Fibroblast of the aortic adventitia (primary cell): ENCODE data around the gene FETUB. TPM values are rescaled to one million over a fixed set of nuclear protein-coding genes. Genes with fewer than 3 reads are reported as not detected.

Source experiments
- DNase-seq: peaks from one replicate; pipeline ENCODE4 v3.0.0-alpha.2; 2010; ENCODE audit warnings: low read depth
- H3K4me3 ChIP-seq: 2 replicates; pipeline ENCODE4 v1.5.1; 2011; ENCODE audit warnings: low read depth, mild to moderate bottlenecking, control low read depth, low read length, moderate library complexity
- CTCF ChIP-seq: IDR thresholded peaks from 2 replicates; pipeline ENCODE4 v1.5.1; 2011; ENCODE audit warnings: mild to moderate bottlenecking, low read length, control low read depth, inconsistent platforms; ENCODE audit not compliant: insufficient read depth
- total RNA-seq: library from RNA; depleted of rRNA; stranded (reverse); fragments of >200 nt; gene quantifications from 2 replicates; pipeline ENCODE4 v1.2.3, GENCODE V29; 2012; ENCODE audit warnings: low replicate concordance

FETUB gene, protein sequence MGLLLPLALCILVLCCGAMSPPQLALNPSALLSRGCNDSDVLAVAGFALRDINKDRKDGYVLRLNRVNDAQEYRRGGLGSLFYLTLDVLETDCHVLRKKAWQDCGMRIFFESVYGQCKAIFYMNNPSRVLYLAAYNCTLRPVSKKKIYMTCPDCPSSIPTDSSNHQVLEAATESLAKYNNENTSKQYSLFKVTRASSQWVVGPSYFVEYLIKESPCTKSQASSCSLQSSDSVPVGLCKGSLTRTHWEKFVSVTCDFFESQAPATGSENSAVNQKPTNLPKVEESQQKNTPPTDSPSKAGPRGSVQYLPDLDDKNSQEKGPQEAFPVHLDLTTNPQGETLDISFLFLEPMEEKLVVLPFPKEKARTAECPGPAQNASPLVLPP
- total RNA-seq: not detected in 2 replicates

DNA sequence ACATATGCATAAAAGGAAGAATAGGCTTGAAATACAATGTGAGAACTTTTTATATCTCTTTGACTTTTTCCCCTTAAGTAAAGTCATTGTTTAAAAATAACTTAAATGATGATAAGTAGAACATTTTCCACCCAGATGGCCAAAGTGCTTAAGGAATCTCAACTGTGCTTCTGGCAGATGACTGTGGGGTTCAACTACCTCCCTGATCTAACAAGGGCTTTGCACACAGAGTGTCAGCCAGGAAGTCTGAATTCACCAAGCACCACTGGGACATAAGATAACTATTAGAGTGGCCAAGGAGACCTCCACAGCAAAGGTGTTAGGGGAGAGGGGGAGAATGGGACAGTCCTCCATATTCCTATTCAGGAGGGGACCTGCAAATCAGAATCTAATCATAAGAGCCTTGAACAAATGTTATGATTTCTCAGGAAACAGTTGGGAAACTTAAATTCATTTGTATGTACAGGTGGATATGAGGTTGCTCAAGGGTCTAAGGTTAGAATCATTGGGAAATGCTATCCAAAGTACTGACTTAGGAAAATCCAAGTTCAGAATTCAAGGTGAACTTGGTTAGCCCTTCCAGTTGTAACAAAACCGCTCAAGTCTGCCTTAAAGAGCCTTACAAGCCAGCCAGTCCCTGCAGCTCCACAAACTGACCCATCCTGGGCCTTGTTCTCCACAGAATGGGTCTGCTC, at the start of gene FETUB:
Gene FETUB (plus strand): TSS at position 622 of the 695 bp plus-strand sequence. CDS start 62 bp downstream, at position 684.
- H3K4me3 ChIP-seq: no peak within 1 kb of the TSS
- no peak for DNase-seq
- no peak for TF ChIP-seq CTCF

DNA sequence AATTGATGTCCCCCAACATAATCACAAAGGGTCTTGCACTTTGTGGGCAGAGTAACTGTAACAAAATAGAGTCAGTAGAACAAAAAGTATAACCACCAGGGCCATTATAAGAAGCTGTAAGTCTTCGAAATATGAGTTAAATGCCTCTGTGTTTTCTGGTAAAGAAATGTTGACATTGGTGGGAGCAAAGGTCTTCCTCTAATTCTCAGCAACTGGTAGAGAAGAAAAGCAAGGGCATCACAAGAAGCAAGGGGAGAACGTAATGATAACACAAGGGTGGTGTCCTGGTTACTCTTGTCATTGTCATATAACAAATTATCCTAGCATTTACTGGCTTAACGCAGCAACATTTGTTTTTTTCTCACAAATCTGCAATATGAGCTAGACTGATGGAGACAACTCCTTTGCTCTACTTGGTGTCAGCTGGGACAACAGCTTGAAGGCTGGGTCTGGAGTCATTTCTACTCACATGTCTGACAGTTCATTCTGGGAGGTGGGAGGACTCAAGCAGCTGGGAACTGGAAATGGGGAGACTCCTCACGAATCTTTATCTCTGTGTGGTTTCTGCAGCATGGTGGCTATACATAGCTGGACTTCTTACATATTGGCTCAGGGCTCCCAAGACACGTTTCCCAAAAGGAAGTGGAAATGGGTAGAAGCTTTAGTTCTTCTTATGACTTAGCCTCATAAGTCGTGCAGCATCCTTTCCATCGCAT, 49.5 kb upstream of the FETUB start:
- no peak for TF ChIP-seq CTCF
- no peak for DNase-seq
- H3K4me3 ChIP-seq: no peak overlapping the region

DNA sequence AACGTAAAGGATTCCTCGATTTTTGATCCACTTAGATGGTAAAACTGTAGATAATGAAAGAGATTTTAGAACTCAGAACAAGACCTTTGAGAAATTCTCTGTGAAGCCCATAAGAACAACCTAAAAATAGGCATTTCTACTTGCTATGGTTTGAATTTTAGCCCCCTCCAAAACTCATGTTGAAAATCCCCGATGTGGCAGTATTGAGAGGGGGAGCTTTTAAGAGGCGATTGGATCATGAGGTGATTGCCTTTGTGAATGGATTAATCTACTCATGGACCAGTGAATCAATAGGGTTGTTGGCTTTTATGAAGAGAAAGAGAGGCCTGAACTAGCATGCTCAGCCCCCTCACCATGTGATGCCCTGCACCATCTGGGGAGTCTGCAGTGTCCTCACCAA, 47.5 kb upstream of the FETUB start:
- H3K4me3 ChIP-seq: no peak overlapping the region
- no peak for TF ChIP-seq CTCF
- DNase-seq: no peak

DNA sequence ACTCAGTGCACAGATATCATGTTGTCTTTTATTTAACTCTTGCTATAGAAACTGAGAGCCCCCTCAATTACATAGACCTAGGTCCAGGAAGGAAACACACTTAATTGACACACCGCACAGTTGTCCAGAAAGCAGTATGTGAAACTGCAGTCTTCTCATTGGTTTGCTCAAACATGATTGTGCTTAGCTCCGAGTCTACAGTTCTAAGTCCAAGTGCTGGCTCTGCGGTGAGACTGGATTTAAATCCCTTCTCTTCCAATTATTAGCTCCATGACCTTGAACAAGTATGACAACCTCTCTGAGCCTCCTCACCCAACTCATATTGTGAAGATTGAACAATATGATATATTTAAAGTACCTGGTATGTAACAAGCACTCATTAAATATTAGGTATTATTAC, 46.3 kb upstream of the FETUB start:
- H3K4me3 ChIP-seq: no peak overlapping the region
- no peak for TF ChIP-seq CTCF
- no peak for DNase-seq

- DNase-seq: no peak
- H3K4me3 ChIP-seq: no peak overlapping the region
- no peak for TF ChIP-seq CTCF
Observed at GRCh38 chr3:186594591-186595113, 45.5 kb upstream of the FETUB start.

DNA sequence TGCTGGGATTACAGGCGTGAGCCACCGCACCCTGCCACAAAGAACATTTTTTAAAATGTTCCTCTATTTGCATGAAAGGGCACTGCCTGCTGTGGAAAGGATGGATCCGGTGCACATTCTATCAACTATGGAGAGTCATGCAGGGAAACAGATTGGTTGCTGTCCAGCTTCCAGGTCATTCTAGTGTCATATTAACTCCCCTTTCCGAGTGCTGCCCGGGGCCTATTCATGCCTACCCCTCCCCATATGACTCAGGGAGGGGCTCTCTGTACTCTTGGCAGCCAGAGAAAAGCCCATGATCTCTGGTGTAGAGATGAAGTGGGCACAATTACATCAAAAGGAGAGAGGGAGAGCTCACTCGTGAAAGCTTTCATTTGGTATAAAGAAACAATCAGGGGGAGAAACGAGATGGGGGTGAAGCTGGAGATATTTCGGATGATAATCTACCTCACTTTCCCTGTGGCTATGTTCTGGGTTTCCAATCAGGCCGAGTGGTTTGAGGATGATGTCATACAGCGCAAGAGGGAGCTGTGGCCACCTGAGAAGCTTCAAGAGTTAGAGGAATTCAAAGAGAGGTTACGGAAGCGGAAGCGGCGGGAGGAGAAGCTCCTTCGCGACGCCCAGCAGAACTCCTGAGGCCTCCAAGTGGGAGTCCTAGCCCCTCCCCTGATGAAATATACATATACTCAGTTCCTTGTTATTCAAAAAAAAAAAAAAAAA, 43.5 kb upstream of the FETUB start:
- no peak overlapping the region for H3K4me3 ChIP-seq
- no peak for TF ChIP-seq CTCF
- peak; percentile 29 for DNase-seq
